ENCODE data around the gene VSIR. TPM values are rescaled to one million over a fixed set of nuclear protein-coding genes. Genes with fewer than 3 reads are reported as not detected.

The VSIR gene
- total and polyA plus RNA-seq, 9 of the 15 experiments (the other 6 are each of a cell fraction or from before 2014, with no cell fraction given) = 0.14 to 20.5 (median 9.3) TPM

DNA sequence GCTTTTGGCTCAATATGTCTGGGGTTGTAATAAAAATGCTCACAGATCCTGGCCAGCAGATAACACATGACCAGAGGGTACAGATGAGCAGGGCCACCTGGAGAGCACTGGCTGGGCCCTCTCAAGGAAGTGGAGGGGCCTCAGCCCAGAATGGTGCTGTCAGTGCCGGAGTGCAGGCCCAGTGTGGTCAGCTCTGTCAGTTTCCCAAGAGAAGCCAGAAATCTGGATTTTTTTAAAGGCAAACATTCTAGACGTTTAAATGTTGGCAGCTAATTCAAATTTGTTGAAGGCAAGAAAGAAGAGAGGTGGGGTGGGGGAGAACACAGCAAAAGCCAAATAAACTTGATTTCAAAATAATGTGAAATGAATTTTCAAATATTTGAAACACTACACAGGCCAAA lies 55.8 kb downstream of the VSIR start:
- ATAC-seq = no peak

DNA sequence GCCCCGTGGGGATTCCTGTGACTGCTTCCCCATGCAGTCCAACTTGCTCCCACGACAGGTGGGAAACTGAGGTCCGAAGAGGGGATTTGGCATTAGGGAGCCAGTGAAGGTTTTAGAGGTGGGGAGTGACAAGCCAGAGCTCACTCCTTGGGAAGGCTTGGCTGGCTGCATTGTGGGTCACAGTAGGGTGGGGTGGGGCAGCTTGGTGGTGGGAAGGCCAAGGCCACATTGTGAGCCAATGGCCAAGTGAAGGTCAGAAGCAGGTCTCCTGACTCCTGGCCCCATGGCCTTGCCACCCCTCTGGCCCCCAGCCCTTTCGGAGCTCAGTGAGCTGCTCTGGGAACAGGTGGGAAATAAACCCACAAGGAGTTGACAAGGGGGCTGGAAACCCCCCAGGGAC lies 56.3 kb downstream of the VSIR start:
- no peak for ATAC-seq
- intact Hi-C loops (cut with micrococcal nuclease) = no loop called here
- in situ Hi-C loops (cut with MboI) = no loop called here
- TF ChIP-seq, protein P1, sequence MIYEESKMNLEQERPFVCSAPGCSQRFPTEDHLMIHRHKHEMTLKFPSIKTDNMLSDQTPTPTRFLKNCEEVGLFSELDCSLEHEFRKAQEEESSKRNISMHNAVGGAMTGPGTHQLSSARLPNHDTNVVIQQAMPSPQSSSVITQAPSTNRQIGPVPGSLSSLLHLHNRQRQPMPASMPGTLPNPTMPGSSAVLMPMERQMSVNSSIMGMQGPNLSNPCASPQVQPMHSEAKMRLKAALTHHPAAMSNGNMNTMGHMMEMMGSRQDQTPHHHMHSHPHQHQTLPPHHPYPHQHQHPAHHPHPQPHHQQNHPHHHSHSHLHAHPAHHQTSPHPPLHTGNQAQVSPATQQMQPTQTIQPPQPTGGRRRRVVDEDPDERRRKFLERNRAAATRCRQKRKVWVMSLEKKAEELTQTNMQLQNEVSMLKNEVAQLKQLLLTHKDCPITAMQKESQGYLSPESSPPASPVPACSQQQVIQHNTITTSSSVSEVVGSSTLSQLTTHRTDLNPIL (CRISPR knock-in tag; IDR thresholded peaks at IDR 0.05) = no peak
- TF ChIP-seq ZFP36 (IDR thresholded peaks at IDR 0.05; ENCODE audit: low read depth, low read length, partially characterized antibody) = peak; percentile 9
- H3K9ac ChIP-seq (ENCODE audit: insufficient read depth in 1 of 2, low read depth in 2 of 2, low read length in 2 of 2) = peak overlapping the region in 1 of 2 experiments; percentile 18; a peak in 2 of 4 replicates
- H3K4me1 ChIP-seq (replicated peaks in 1 of 2; ENCODE audit: control insufficient read depth in 2 of 2, insufficient read depth in 2 of 2, low read length in 2 of 2) = peaks cover 24 to 40% of the 10 kb centered on the region in 2 experiments
- H3K4me2 ChIP-seq (ENCODE audit: insufficient read depth, low read length) = no peak overlapping the region
- no peaks in the 10 kb centered on the region for H3K79me2 ChIP-seq (ENCODE audit: control insufficient read depth, insufficient read depth, low read length)
- POLR2A ChIA-PET = interaction anchor here (0.6 to 0.7 kb wide), 3 partner anchors 48 to 96 kb away, joined by 3 to 5 read pairs (median 5); no protein-coding TSS in a partner anchor
- no TSS peak for BruUV-seq (replicated peaks)
- H3K27me3 ChIP-seq (ENCODE audit: control insufficient read depth in 2 of 2, insufficient read depth in 2 of 2, low read length in 2 of 2) = no peaks in the 10 kb centered on the region
- FAIRE-seq = no peak
- H2AFZ ChIP-seq (ENCODE audit: low read depth, low read length) = no peak overlapping the region
- no peaks in the 10 kb centered on the region for H3K36me3 ChIP-seq (ENCODE audit: control insufficient read depth, insufficient read depth, low read length)
- no peak for DNase-seq (ENCODE audit: extremely low read depth in 1 of 4, low spot score in 3 of 4)
- H3K9me3 ChIP-seq (replicated peaks; ENCODE audit: control insufficient read depth, insufficient read depth, low read depth, low read length) = no peaks in the 10 kb centered on the region
- WGBS (ENCODE audit: insufficient coverage, low coverage, missing lambda C conversion rate) = 48% methylated on average over 4 of the region's 4 CpGs
- H3K27ac ChIP-seq (ENCODE audit: extremely low read depth, low read depth, low read length) = no peak overlapping the region
- no peak overlapping the region for H3K4me3 ChIP-seq
- no peaks in the 10 kb centered on the region for H4K20me1 ChIP-seq (replicated peaks; ENCODE audit: control insufficient read depth, insufficient read depth, low read length)
- no peaks in the 10 kb centered on the region for H3K9me1 ChIP-seq (ENCODE audit: control insufficient read depth, insufficient read depth, low read length)
- CTCF ChIA-PET (ENCODE audit: low intra/inter-chr PET ratio) = no interaction called here

More for the DNA sequence above, 55.8 kb downstream of the VSIR start:
- ChIA-PET POLR2A (interaction anchor here (0.6 to 1.0 kb wide), 5 partner anchors 23 to 339 kb away, joined by 3 to 5 read pairs (median 3); no protein-coding TSS in a partner anchor), CTCF (ENCODE audit: low intra/inter-chr PET ratio) (no interaction called here)
- no peak overlapping the region for H3K4me3 ChIP-seq
- no peaks in the 10 kb centered on the region for H4K20me1 ChIP-seq (replicated peaks; ENCODE audit: control insufficient read depth, insufficient read depth, low read length)
- no peaks in the 10 kb centered on the region for H3K36me3 ChIP-seq (ENCODE audit: control insufficient read depth, insufficient read depth, low read length)
- in situ Hi-C loops (cut with MboI) = no loop called here
- intact Hi-C loops (cut with micrococcal nuclease) = no loop called here
- no peaks in the 10 kb centered on the region for H3K9me3 ChIP-seq (replicated peaks; ENCODE audit: control insufficient read depth, insufficient read depth, low read depth, low read length)
- H3K4me2 ChIP-seq (ENCODE audit: insufficient read depth, low read length) = no peak overlapping the region
- peaks cover 24 to 37% of the 10 kb centered on the region in 2 experiments for H3K4me1 ChIP-seq (replicated peaks in 1 of 2; ENCODE audit: control insufficient read depth in 2 of 2, insufficient read depth in 2 of 2, low read length in 2 of 2)
- no peaks in the 10 kb centered on the region for H3K79me2 ChIP-seq (ENCODE audit: control insufficient read depth, insufficient read depth, low read length)
- H3K27me3 ChIP-seq (ENCODE audit: control insufficient read depth in 2 of 2, insufficient read depth in 2 of 2, low read length in 2 of 2) = no peaks in the 10 kb centered on the region
- peak overlapping the region in 1 of 2 experiments; percentile 18; a peak in 1 of 4 replicates for H3K9ac ChIP-seq (ENCODE audit: insufficient read depth in 1 of 2, low read depth in 2 of 2, low read length in 2 of 2)
- H3K27ac ChIP-seq (ENCODE audit: extremely low read depth, low read depth, low read length) = no peak overlapping the region
- WGBS (ENCODE audit: insufficient coverage, low coverage, missing lambda C conversion rate) = 44% methylated on average over 2 of the region's 2 CpGs
- DNase-seq (ENCODE audit: extremely low read depth in 1 of 4, low spot score in 3 of 4) (no peak), FAIRE-seq (no peak)
- no peak overlapping the region for H2AFZ ChIP-seq (ENCODE audit: low read depth, low read length)
- no peaks in the 10 kb centered on the region for H3K9me1 ChIP-seq (ENCODE audit: control insufficient read depth, insufficient read depth, low read length)
- TF ChIP-seq, protein P2, sequence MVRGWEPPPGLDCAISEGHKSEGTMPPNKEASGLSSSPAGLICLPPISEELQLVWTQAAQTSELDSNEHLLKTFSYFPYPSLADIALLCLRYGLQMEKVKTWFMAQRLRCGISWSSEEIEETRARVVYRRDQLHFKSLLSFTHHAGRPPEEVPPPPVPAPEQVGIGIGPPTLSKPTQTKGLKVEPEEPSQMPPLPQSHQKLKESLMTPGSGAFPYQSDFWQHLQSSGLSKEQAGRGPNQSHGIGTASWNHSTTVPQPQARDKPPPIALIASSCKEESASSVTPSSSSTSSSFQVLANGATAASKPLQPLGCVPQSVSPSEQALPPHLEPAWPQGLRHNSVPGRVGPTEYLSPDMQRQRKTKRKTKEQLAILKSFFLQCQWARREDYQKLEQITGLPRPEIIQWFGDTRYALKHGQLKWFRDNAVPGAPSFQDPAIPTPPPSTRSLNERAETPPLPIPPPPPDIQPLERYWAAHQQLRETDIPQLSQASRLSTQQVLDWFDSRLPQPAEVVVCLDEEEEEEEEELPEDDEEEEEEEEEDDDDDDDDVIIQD (CRISPR knock-in tag; IDR thresholded peaks at IDR 0.05) = no peak
- TF ChIP-seq PYGO2 (tag; IDR thresholded peaks at IDR 0.05) (no peak), MCM3 (IDR thresholded peaks at IDR 0.05) (no peak)
- no TSS peak for BruUV-seq (replicated peaks)
